UCSD-AML1 (cell line): Measurements from ENCODE around the gene KIF24.
"Not testable (repeated sequence)": the region's sequence is repeated elsewhere in the genome, so short reads cannot be mapped to it uniquely, and the experiment has no call there.

Experiments
- DNase-seq: peaks from one replicate; lab custom pipeline; 2025; ENCODE audit not compliant: unreplicated experiment; lab: John Stamatoyannopoulos, UW

KIF24 gene

DNA sequence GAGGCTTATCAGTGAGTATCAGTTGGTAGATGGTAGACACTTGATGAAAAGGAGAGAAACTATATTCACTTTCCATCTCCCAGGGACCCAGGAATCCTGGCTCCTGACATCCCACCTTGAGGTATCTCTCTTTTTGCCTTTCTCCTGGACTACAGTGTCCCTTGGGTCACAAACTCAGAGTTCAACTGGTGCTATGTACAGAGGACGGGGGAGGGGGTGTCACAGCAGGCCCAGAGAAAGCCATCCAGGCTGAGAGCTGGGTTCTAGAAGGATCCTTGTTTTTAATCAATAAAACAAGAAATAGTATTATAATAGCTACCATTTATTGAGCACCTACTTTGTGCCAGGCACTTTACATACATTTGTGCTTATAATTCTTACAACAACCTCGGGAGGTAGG lies 37.3 kb upstream of the KIF24 start:
- DNase-seq, result no peak

DNA sequence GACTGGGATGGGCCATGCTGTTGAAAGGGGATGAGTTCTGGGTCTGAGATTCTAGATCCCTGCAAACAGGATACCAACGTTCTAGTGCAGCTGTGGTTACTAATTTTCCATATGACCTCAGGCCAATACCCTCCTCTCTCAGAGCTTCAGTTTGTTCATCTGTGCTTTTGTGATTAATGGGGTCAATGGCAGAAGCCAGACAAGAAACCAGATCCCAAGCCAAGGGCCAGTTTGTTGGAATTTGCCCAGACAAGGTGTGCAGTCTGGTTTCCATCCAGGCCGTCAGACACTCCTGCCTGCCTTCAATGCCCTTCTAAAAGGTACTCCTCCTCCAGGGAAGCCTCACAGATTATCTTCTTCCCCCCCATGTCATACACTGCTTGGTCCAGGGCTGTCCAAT lies 36.2 kb upstream of the KIF24 start:
- no peak for DNase-seq

DNA sequence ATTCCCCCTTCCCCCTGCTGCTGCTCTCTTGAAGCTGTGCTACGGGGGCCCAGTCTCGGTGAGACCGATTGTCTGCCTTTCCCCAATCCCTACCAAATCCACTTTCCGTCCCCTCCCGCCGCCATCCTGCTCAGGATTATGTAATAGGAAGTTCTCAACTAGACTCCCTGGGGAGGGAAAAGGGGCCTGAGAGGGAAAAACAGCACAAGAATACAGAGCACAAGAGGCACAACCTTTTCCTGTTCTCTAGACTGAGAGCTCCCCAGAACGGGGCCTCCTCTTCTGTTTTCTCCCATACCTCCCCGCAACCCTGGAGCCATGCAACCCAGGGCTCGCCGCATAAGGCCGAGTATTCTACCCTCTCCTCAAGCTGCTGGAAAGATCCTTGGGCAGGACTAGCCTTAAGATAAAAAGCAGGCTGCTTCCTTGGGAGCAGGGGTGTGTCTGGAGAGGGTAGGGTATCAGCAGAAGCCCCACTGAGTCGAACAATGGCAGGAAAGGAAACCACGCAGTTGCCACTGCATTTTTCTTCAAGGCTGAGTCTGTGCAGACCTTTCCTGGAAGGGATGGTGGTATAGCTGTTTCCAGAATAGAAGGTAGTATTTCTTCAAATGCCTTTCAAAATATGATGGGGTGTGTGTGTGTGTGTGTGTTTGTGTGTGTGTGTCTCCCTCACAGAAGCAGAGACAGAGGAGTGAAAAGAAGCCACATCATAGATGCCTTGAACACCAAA lies 34.7 kb upstream of the KIF24 start:
- no peak for DNase-seq

DNA sequence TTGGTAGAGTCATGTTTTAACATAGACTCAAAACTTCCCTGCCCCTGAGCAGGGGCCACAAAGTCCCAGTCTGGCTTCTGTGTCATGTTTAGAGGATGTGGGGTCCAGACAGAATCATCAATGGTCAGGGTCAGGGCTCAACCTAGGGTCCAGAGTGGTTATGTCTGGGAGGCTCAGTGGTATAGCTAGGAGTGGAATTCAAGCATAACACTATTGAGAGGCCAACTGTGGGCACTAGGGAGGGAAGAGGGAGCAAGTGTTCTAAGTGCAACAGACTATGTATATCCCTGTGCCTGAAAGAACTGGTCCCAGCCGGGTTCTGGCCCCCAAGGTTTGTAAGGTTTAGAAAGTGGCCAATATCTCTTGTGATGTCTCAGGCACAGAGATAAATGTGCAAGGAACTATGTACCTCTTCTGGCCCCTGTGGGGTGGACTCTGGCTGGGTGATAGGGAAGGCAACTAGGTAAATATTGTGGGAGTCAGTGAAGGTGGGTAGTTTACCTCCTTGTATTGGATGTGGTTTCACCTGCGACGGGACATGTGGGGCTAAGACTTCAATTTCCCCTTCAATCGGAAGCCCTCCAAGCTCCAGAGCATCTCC lies 33.6 kb upstream of the KIF24 start:
- no peak for DNase-seq

DNA sequence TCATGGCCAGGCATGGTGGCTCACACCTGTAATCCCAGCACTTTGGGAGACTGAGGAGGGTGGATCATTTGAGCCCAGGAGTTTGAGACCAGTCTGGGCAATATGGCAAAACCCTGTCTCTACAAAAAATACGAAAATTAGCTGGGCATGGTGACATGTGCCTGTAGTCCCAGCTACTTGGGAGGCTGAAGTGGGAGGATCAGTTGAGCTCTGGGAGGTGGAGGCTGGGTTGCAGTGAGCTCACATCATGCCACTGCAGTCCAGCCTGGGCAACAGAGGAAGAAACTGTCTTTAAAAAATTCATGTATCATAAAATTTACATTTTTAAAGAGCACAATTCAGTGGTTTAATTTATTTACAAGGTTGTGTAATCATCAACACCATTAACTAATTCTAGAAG lies 23.9 kb upstream of the KIF24 start:
- DNase-seq, result not testable (repeated sequence)

DNA sequence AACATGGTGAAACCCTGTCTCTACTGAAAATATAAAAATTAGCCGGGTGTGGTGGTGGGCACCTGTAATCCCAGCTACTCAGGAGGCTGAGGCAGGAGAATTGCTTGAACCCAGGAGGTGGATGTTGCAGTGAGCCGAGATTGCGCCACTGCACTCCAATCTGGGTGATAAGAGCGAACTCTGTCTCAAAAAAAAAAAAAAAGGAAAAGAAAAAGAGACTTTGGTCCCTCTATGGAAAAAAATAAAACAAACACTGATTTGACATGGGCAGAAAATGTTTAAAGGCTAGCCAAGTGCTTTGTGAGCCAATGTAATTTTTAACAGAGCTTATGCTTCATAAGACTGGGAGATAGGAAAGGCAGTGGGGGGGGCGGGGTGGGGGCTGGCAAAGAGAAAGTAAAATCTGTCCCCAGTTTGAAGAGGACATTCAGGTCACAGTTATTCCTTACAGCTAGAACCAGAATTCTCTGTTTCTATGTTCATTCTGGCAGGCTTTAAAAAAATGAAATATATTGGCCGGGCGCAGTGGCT lies 23.1 kb upstream of the KIF24 start:
- DNase-seq, result not testable (repeated sequence)

DNA sequence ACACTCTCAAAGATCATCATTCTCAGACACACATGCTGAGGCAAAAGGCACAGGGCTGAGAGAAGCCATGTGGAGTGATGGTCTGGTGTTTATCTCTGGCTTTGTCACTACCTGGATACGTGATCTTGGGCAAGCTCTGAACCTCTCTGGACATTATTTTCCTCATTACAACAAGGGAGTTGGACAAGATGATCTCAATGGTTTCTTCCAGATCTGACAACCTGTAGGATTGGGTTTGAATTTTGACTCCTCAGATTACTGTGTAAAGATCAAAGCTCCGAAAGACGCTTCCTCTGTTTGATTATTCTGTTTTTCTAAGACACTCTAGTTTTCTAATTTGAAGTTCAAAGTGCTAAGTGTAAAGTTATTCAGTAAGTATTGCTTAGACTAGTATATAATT lies 20.3 kb upstream of the KIF24 start:
- DNase-seq, result no peak

DNA sequence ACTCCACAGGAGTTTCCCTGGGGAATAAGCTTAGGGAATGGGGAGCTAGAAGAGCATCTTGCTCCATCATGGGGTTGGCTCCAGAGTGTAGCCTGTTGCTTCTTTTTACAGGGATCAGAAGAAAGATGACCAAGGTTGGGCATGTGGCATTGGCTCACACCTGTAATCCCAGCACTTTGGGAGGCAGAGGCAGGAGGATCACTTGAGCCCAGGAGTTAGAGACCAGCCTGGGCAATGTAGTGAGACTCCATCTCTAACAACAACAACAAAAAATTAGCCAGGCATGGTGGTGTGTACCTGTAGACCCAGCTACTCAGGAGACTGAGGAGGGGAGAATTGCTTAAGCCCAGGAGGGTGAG lies 18.7 kb upstream of the KIF24 start:
- no peak for DNase-seq

DNA sequence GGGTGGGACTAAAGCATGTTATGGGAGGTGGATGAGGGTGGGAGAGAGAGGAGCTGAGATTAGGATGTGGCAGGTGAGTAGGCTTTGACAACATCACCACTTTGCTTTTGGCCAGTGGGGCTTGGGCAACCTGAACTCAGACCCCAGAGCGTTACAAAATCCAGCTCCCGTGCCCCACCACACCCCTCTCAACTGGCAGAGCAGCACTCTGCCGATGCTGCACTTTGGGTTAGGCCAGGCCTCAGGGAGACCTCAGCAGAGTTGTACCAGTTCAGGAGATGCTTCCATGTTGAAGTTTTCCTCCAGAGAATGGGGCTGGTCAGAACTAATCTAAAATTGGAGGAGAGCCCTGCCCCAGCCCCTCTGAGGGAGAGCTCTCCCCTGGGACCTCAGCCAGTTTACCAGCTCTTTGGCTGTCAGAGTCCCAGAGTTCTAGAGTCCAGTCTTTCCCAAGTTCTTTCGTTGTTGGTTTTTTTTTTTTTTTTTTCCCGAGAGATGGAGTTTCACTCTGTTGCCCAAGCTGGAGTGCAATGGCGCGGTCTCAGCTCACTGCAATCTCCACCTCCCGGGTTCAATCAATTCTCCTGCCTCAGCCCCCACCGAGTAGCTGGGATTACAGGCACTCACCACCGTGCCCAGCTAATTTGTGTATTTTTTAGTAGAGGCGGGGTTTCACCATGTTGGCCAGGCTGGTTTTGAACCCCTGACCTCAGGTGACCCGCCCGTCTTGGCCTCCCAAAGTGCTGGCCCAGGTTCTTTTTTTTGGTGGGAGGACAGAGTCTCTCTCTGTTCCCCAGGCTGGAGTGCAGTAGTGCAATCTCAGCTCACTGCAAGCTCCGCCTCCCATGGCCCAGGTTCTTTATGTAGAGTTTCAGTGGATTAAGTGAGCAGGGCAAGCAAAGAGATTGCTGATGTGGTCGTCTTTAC lies 18.1 kb upstream of the KIF24 start:
- no peak for DNase-seq

DNA sequence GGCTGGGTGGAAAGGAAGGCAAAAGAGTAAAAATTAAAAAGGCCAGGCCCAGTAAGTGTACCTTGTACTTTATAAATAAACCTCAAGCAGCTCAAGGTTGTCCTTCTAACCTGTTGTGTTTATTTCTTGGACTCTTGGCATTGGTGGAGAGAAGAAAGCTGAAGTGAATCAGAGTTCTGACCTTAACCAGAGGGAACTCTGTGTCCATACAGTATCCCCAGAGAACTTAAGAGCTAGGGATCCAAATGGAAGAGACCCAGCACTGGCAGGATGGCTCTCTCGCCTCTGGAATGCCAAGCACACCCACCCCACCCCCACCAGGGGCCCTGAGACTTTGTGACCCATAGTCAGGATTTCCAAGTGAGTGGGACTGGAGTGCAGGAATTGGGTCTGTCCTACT lies 14.5 kb upstream of the KIF24 start:
- DNase-seq, result no peak

DNA sequence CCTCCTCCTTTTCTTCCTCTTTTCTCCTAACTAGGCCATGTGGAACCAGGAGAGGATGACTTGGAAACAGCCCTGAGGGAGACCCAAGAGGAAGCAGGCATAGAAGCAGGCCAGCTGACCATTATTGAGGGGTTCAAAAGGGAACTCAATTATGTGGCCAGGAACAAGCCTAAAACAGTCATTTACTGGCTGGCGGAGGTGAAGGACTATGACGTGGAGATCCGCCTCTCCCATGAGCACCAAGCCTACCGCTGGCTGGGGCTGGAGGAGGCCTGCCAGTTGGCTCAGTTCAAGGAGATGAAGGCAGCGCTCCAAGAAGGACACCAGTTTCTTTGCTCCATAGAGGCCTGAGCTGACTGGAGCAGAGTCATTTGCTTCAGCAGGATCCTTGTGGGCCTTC lies 14.0 kb upstream of the KIF24 start:
- DNase-seq, result no peak

DNA sequence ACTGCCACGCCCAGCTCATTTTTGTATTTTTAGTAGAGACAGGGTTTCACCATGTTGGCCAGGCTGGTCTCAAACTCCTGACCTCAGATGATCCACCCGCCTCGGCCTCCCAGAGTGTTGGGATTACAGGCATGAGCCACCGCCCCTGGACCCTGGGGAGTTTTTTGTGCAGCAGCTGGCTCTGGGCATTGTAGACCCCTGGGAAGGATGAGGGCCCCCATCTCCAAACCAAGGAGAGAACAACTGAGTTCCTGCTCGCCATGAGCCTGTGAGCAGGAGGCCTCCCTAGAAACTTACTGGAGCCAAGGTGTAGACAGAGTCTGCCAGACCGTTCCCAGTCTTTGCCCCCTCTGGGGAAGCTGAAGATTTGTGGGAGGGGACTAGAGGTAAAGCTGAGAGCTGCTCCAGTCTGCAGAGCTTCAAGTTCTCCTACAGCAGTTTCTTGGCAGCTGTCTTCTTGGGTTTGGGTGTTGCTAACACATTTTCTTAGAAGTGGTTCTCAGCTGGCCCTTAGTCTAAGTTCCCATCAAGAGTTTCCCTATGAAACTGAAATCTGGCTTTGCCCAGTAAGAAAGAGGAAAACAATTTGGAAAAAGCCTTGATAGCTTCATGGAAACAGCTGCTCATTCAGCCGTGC lies 12.7 kb upstream of the KIF24 start:
- no peak for DNase-seq

DNA sequence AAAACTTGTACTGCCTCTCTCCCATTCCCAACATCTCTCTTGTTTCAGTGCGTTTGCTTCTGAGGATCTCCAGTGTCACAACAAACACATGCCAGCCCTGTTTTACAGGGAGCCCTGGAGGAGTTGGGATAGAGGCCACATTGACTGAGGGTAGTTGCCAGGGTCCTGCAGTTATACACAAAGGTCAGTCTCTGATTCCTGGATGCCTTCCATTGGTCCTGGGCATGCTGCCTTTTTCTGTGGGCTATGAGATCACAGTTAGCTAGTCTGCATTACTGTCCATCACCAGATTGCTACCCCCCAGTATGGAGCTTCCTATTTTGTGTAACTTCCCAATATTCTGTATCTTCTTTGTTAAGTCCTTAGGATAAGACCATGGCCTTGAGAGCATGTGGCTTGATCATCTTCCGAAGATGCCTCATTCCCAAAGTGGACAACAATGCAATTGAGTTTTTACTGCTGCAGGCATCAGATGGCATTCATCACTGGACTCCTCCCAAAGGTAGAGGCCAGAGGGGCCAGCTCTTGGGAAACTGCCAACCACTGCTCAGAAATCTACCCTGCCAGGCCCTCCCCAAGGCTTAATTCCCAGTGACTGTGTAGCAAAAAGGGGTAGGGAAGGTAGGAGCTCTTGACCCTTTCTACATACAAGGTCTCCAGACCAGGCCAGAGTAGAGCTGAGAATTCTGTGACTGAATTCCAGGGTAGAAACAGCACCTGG lies 9.8 kb upstream of the KIF24 start:
- no peak for DNase-seq

DNA sequence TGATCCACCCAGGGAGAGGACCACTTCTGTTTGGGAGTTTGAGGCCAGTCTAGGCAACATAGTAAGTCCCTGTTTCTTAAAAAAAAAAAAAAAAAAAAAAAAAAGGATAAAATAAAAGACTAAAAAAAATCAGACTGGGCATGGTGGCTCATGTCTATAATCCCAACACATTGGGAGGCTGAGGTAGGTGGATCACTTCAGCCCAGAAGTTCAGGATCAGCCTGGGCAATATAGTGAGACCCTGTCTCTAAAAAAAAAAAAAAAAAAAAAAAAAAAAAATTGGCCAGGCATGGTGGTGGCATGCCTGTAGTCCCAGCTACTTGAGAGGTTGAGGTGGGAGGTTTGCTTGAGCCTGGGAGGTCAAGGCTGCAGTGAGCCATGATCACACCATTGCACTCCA lies 9.0 kb upstream of the KIF24 start:
- not testable (repeated sequence) for DNase-seq

DNA sequence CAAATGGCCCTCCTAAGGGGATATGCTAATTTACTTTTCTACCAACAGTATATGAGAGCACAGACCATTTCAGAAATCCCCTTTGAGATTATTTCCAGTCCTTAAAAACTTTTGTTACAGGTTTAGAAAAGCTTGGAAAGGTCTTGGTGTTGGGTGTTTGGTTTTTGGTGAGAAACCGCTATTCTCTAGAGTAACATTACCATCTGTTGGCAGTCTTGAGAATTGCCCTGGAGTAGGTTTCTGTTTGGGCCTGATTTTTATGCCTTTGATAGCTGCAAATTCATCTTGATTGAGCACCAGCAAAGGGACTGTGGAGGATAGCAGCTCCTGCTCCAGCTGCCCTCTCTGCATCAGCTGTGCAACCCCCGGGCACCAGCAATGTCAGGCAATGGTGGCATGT lies 8.3 kb upstream of the KIF24 start:
- no peak for DNase-seq

DNA sequence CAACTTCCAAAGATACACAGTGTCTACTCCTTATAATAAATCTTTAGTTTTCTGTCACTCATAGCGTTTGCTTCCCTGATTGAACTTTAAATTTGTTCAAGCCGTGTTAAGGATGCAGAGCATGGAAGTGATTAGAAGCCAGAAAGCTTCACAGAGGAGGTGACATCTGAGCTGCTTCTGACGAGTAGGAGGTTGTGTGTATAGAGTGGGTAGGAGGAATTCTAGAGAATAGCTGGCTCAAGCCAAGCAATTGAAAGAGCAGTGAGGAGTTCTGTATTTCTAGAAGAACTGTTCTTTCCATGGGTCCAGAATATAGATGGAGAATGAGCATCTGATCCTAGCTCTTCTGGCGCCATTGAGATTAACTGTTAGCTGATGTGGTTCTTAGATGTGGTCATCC lies 6.3 kb upstream of the KIF24 start:
- no peak for DNase-seq

DNA sequence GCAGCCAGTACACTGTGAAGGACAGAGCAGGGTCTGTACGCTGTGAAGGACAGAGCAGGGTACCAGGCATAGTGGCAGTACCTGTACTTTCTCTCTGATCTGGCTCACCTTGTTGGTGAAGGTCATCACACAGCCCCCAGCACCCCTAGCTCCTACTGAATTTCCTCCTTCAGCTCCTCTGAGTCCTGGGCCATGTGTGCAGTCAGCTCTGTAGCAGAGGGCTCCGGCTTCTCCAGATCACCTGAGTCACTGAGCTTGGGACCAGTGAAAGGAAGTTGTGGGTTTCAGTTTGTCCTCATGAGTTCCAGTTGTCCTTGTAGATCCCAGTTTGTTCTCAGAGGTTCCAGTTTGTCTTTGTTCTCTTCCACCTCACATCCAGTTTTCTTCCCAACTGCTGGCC lies 5.8 kb upstream of the KIF24 start:
- DNase-seq, result no peak

DNA sequence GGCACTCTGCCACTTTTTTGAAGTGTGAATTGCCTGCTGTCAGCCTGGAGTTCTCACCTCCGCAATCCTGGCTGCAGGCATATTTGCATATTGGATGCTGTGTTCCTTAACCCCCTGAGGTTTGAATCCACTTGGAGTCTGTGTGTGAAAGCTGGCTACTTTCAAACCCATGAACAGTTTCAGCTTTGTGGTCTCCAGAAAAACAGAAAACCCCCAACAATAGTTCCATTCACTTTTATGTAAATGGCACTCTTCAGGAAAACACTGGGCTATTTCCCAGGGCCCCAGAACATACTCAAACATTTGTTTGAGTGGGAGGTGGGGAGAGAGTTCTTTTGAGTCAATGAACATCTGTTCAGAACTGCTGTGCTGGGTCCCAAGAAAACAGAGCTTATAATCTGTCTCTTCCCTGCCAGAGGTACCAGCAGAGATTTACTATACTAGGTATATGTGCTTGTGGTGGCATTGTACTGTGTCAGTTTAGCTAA lies 5.3 kb upstream of the KIF24 start:
- no peak for DNase-seq

DNA sequence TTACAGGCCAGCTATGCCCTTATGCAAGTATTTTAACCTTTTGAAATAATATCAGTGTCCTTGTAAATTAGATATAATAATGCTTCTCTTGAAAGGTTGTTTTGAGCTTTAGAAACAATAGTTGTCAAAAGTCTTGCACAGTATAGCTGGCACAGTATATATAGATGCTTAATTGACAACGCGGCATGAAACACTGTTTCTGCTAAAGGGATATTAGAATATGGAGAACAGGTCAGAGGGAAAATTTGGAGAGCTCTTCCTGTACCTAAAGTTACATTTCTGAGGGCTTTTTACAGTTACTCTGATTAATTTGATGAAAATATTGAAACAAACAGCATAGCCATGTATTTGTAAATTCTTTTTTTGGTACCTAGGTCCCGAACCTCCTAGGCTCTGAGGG lies 4.8 kb upstream of the KIF24 start:
- DNase-seq, result no peak

DNA sequence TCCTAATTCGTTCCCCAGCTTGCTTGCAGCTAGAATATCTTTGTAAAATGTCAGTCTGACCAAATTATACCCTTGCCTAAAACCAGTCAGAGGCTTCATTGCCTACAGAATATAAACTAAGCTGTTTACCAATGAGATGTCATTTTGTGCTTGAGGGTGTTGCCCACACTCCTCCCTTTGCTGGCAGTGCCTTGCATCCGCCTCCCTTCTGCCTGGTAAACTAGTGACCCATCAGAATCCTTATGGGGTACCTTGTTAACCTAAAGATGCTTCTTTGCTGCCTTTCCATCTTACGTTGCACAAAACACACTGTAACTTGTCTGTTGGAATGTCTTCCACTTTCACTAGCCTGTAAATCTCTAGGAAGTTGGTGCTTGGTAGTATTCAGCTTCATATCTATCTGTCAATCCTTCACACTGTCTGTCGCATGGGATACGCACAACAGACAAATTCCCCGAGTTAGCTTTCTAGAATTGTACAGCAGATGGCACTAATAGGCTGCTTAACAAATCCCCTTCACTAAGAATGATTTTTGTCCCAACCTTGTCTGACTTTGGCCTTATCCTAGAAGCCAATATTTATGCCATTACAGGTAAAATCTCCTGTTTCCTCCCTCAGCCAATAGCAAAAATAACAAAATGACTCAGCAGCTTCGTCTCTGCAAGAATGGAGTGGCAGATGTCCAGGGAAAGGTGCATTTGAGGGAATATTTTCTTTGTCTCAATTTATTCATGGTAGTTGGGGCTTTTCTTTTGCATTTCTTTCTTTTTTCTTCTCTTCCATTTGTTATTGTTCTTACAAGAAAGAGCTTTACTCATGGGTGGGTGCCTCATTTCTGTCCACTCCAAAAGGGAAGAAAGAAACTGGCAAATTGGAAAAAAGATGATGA lies 3.3 kb upstream of the KIF24 start:
- DNase-seq, result no peak
